ENCODE results near the gene CERS1.
A peak's percentile ranks its signal among the peaks of the same experiment; 100 is the strongest.

The CERS1 gene, protein sequence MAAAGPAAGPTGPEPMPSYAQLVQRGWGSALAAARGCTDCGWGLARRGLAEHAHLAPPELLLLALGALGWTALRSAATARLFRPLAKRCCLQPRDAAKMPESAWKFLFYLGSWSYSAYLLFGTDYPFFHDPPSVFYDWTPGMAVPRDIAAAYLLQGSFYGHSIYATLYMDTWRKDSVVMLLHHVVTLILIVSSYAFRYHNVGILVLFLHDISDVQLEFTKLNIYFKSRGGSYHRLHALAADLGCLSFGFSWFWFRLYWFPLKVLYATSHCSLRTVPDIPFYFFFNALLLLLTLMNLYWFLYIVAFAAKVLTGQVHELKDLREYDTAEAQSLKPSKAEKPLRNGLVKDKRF

DNA sequence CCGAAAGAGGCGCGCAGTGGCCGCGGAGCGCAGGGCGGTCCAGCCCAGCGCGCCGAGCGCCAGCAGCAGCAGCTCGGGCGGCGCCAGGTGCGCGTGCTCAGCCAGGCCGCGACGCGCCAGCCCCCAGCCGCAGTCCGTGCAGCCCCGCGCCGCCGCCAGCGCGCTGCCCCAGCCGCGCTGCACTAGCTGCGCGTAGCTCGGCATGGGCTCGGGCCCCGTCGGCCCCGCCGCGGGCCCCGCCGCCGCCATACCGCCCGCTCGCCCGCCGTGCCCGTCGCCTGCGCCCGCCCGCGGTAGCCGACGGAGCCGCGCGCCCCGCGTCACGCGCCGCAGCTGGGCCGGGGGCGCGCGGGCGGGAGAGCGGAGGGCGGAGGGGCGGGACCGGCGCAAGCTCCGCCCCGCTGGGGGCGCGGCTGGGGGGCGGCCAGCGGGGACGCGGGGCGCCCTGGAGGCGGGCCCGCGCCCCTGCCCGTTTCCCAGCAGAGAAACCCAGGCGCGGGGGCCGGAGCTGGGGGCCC is at the start of gene CERS1:
Gene CERS1, minus strand, starts transcription at position 335 of the 518 bp plus-strand sequence. Its CDS starts 86 bp downstream, at position 249.
- DNase-seq (ENCODE audit: low read depth in 2 of 2): no peak

GRCh38 chr19:18945297-18945696 is 49.3 kb upstream of the CERS1 start:
- DNase-seq (ENCODE audit: low read depth in 2 of 2): no peak

- DNase-seq (ENCODE audit: low read depth in 2 of 2): no peak
These were observed 47.5 kb upstream of the CERS1 start for GRCh38 chr19:18943465-18943864.

DNA sequence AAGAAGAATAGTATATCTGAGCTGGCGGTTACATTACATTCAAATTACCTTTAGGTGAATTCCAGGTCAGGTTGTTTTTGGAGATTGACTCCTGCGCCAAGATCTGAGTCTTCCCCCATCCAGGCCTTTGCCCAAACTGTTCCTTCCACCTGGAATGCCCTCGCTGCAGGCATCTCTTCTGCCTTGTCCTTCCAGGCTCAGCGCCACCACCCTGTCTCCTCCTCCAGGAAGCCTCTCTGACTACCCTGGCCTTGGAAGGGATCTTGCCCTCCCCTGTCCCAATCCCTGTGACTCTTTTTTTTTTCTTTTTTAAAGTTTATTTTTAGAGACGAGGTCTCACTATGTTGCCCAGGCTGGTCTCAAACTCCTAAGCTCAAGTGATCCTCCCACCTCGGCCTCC is 46.7 kb upstream of the CERS1 start:
- no peak for DNase-seq (ENCODE audit: low read depth in 2 of 2)

- no peak for DNase-seq (ENCODE audit: low read depth in 2 of 2)
These were observed 45.8 kb upstream of the CERS1 start for GRCh38 chr19:18941628-18942354.

- peak; percentile 40 to 63 for DNase-seq (ENCODE audit: low read depth in 2 of 2)
These were observed 45.0 kb upstream of the CERS1 start, which contains the start of gene HOMER3 for GRCh38 chr19:18940769-18941627. Gene HOMER3, minus strand, starts transcription at chr19:18941217. Its CDS starts 2,235 bp downstream, at chr19:18938982.

- DNase-seq (ENCODE audit: low read depth in 2 of 2): no peak
These were observed 44.2 kb upstream of the CERS1 start for GRCh38 chr19:18939922-18940768.

- DNase-seq (ENCODE audit: low read depth in 2 of 2): no peak
These were observed 43.2 kb upstream of the CERS1 start for GRCh38 chr19:18939163-18939562.

GRCh38 chr19:18933297-18933696 is 37.3 kb upstream of the CERS1 start:
- DNase-seq (ENCODE audit: low read depth in 2 of 2): no peak

DNA sequence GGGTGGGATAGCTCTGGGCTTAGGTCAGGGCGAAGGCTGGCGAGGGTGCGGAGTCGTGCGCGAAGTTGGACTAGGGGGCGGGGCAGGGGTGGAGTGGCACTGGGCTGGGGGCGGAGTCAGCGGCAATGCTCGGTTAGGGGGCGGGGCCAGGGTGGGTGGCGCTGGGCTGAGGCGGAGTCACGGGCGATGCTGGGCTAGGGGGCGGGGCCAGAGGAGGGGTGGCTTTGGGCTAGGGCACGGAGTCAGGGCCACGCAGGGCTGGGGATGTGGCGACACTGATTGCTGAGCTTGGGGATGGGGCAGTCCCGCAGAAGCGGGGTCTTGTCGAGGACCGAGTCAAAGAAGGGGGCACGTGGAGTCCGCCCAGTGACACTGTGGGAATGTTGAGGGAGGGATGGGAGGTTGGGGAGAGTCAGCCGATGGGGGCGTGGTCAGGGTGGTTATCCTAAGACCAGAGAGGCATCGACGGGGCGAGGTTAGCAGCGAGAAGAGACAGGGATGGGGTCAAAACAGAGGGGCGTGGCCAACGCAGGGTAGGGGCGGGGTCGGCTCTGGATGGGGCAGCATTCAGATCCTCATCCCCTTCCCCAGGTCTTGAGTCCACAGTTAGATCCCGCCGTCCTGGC is 36.4 kb upstream of the CERS1 start:
- peak; percentile 59 to 79 for DNase-seq (ENCODE audit: low read depth in 2 of 2)

DNA sequence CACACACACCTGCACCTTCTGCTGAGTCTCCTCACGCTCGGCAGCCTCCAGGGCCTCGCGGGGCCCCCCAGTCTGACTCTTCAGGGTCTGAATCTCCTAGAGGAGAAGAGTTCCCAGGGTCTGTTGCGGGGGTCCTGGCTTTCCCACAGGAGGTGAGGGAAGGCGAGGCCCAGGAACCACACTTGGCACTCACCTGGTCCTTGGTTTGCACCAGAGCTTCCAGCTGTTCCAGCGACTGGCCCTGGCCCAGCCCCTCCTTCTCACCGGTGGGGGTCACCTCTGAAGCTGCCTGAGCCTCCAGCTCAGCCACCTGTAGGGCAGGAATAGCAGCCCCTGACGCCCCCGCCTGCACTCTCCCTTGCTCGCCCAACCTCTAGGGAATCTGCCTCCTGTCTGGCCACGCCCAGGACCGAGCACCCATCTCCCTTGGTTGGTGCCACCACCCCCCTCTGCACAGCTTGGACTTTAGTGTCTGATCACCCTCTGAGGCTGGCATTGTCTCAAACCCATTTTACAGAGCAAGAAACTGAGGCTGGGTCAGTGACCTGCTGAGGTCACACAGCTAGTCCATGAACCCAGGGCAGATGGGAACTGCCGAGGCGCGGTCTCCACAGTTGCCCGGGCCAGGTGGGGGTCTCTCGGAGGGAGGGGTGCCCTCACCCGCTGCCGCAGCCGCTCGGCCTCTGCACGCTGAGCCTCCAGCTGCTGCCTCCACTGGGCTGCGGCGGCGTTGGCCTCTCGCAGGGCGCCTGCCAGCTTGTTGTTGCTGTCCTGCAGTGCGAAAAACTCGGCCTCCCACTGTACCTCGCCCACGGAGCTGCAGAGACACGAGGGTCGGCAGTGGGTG is 35.6 kb upstream of the CERS1 start:
- no peak for DNase-seq (ENCODE audit: low read depth in 2 of 2)

GRCh38 chr19:18929311-18929710 is 33.4 kb upstream of the CERS1 start:
- DNase-seq (ENCODE audit: low read depth in 2 of 2): no peak

- no peak for DNase-seq (ENCODE audit: low read depth in 2 of 2)
These were observed 32.3 kb upstream of the CERS1 start for GRCh38 chr19:18928018-18928805.

DNA sequence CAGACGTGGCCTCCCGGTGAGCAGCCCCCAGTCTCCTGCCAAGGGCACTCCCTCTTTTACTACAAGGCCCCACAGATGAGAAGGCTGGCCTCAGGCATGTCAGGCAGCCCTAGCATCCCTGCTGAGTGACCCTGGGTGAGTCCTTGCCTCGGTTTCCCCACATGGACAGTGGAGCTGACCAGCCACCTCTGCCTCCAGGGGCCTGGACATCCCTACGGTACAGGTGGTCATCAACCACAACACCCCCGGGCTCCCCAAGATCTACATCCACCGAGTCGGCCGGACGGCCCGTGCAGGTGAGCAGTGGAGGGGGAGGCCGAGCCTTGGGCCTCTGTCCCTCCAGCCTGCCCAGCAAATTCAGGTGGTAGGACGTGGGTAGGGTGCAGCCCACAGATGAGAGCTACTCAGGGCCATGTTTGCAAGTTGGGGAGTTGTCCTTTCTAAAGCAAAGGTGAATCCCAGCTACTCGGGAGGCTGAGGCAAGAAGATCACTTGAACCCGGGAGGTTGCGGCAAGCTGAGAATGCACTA is 28.8 kb upstream of the CERS1 start:
- no peak for DNase-seq (ENCODE audit: low read depth in 2 of 2)

- DNase-seq (ENCODE audit: low read depth in 2 of 2): no peak
These were observed 26.4 kb upstream of the CERS1 start for GRCh38 chr19:18922228-18922985.

GRCh38 chr19:18921593-18921992 is 25.6 kb upstream of the CERS1 start:
- DNase-seq (ENCODE audit: low read depth in 2 of 2): no peak

DNA sequence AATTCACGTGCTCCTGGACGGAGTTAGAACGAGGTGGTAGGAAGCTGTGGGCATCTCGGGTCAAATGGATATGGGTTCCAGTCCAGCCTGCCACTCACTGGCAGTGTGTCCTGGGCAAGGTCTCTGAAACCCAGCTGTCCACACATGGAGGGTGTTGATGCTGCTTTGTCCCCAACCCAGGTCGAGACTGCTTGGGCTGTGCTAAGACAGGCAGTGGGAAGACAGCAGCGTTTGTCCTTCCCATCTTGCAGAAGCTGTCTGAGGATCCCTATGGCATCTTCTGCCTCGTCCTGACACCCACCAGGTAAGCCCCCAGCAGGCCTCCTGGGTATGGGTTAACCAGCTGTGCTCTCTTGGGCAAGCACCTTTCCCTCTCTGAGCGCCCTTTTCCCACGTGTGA is 24.4 kb upstream of the CERS1 start:
- no peak for DNase-seq (ENCODE audit: low read depth in 2 of 2)

DNA sequence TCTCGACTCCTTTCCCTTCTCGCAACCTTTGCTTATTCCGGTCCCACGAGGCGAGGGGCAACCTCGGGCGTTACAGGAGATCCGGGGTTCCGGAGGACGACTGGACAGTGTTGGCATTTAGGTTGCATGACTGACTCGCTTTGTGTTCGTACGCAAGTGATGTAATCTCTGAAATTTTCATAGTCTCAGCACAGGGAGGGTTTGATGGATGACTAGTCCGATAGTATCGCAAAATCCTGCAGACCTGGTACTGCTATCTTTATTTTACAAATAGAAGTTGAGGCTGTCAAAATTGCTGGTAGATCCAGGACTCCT is 23.9 kb upstream of the CERS1 start:
- no peak for DNase-seq (ENCODE audit: low read depth in 2 of 2)

Measured in stimulated activated CD8-positive, alpha-beta memory T cell treated with anti-CD3 and anti-CD28 coated beads, Interleukin-2, amount 100 ng/mL, for 1 hour (primary cell).